ENCODE data around the gene OXCT1. TPM values are rescaled to one million over a fixed set of nuclear protein-coding genes. Genes with fewer than 3 reads are reported as not detected.
"Not testable (repeated sequence)": the region's sequence is repeated elsewhere in the genome, so short reads cannot be mapped to it uniquely, and the experiment has no call there.

Gene OXCT1
- total RNA-seq, 1 donor from 2014 or later, result 50.7 TPM

GRCh38 chr5:41788941-41789368, 81.3 kb downstream of the OXCT1 start:
- intact Hi-C loops (cut with micrococcal nuclease), result no loop called here

GRCh38 chr5:41787265-41787664, 83.0 kb downstream of the OXCT1 start:
- intact Hi-C loops (cut with micrococcal nuclease), result no loop called here

- intact Hi-C loops (cut with micrococcal nuclease), result no loop called here
Measured at GRCh38 chr5:41785061-41785460, 85.2 kb downstream of the OXCT1 start.

- intact Hi-C loops (cut with micrococcal nuclease), result no loop called here
Measured at GRCh38 chr5:41778410-41778809, 91.8 kb downstream of the OXCT1 start.

GRCh38 chr5:41776435-41776834, 93.8 kb downstream of the OXCT1 start:
- intact Hi-C loops (cut with micrococcal nuclease), result no loop called here

GRCh38 chr5:41773799-41774198, 96.4 kb downstream of the OXCT1 start:
- intact Hi-C loops (cut with micrococcal nuclease), result no loop called here

- intact Hi-C loops (cut with micrococcal nuclease), result no loop called here
Measured at GRCh38 chr5:41772785-41773442, 97.3 kb downstream of the OXCT1 start.

GRCh38 chr5:41772056-41772455, 98.2 kb downstream of the OXCT1 start:
- intact Hi-C loops (cut with micrococcal nuclease), result no loop called here

- intact Hi-C loops (cut with micrococcal nuclease), result no loop called here
Measured at GRCh38 chr5:41770799-41771198, 99.4 kb downstream of the OXCT1 start.

GRCh38 chr5:41768692-41769091, 101.5 kb downstream of the OXCT1 start:
- intact Hi-C loops (cut with micrococcal nuclease), result no loop called here

- intact Hi-C loops (cut with micrococcal nuclease), result no loop called here
Measured at GRCh38 chr5:41764650-41765049, 105.6 kb downstream of the OXCT1 start.

- intact Hi-C loops (cut with micrococcal nuclease), result no loop called here
Measured at GRCh38 chr5:41763574-41763973, 106.7 kb downstream of the OXCT1 start.

- intact Hi-C loops (cut with micrococcal nuclease), result no loop called here
Measured at GRCh38 chr5:41763081-41763480, 107.1 kb downstream of the OXCT1 start.

GRCh38 chr5:41762426-41762825, 107.8 kb downstream of the OXCT1 start:
- intact Hi-C loops (cut with micrococcal nuclease), result no loop called here

- intact Hi-C loops (cut with micrococcal nuclease), result no loop called here
Measured at GRCh38 chr5:41761663-41762062, 108.6 kb downstream of the OXCT1 start.

GRCh38 chr5:41755705-41756104, 114.5 kb downstream of the OXCT1 start:
- intact Hi-C loops (cut with micrococcal nuclease), result loop anchor here (1.0 to 10.0 kb wide), 2 partner anchors 88 to 169 kb away; partner anchors contain the start of gene FBXO4

- intact Hi-C loops (cut with micrococcal nuclease), result loop anchor here (1.0 to 10.0 kb wide), 2 partner anchors 88 to 170 kb away; partner anchors contain the start of gene FBXO4
Measured at GRCh38 chr5:41754857-41755256, 115.4 kb downstream of the OXCT1 start.

GRCh38 chr5:41751867-41752266, 118.4 kb downstream of the OXCT1 start:
- intact Hi-C loops (cut with micrococcal nuclease), result loop anchor here (10.0 kb wide), 1 partner anchor 173 kb away; the partner anchor contains the start of gene FBXO4

- intact Hi-C loops (cut with micrococcal nuclease), result no loop called here
Measured at GRCh38 chr5:41748631-41749030, 121.6 kb downstream of the OXCT1 start.

GRCh38 chr5:41747708-41748107, 122.5 kb downstream of the OXCT1 start:
- intact Hi-C loops (cut with micrococcal nuclease), result no loop called here

GRCh38 chr5:41747301-41747700, 122.9 kb downstream of the OXCT1 start:
- intact Hi-C loops (cut with micrococcal nuclease), result no loop called here

GRCh38 chr5:41742608-41743007, 127.6 kb downstream of the OXCT1 start:
- intact Hi-C loops (cut with micrococcal nuclease), result not testable (repeated sequence)

GRCh38 chr5:41738710-41739354, 131.4 kb downstream of the OXCT1 start:
- intact Hi-C loops (cut with micrococcal nuclease), result no loop called here

Measured in T-helper 1 cell treated with Interleukin-12 subunit alpha and Interleukin-12 subunit beta and Interleukin-4 antibody, amounts not matched to agents 30 ng/mL and 1 ng/mL, for 36 hours (primary cell).